HG03460 (cell line): Measurements from ENCODE around the gene LINGO4.

ENCODE experiments used
- ATAC-seq: cut with Tn5 transposase; IDR thresholded peaks from one replicate; pipeline ENCODE4 v1.9.1; 2021; ENCODE audit not compliant: unreplicated experiment

The LINGO4 gene

GRCh38 chr1:151814971-151815545 is 9.8 kb upstream of the LINGO4 start:
- no peak for ATAC-seq

- no peak for ATAC-seq
These were observed 9.2 kb upstream of the LINGO4 start for GRCh38 chr1:151814426-151814825.

- ATAC-seq, result no peak
These were observed 8.2 kb upstream of the LINGO4 start for GRCh38 chr1:151813271-151813977.

GRCh38 chr1:151811181-151811580 is 6.0 kb upstream of the LINGO4 start:
- ATAC-seq, result no peak

GRCh38 chr1:151809985-151810556 is 4.9 kb upstream of the LINGO4 start:
- ATAC-seq, result no peak

GRCh38 chr1:151809290-151809984 is 4.2 kb upstream of the LINGO4 start:
- no peak for ATAC-seq

- no peak for ATAC-seq
These were observed 2.5 kb upstream of the LINGO4 start for GRCh38 chr1:151807766-151808165.

GRCh38 chr1:151807131-151807530 is 1.9 kb upstream of the LINGO4 start:
- no peak for ATAC-seq

- ATAC-seq, result no peak
These were observed 951 bp upstream of the LINGO4 start for GRCh38 chr1:151806170-151806569.

- ATAC-seq, result no peak
These were observed 1.3 kb downstream of the LINGO4 start for GRCh38 chr1:151803915-151804314.

- no peak for ATAC-seq
These were observed 2.1 kb downstream of the LINGO4 start for GRCh38 chr1:151803164-151803563.

GRCh38 chr1:151802372-151802771 is 2.8 kb downstream of the LINGO4 start:
- ATAC-seq, result no peak

- ATAC-seq, result no peak
These were observed 3.4 kb downstream of the LINGO4 start for GRCh38 chr1:151801846-151802245.

GRCh38 chr1:151801310-151801820 is 3.9 kb downstream of the LINGO4 start:
- no peak for ATAC-seq

GRCh38 chr1:151800830-151801229 is 4.4 kb downstream of the LINGO4 start:
- ATAC-seq, result no peak

GRCh38 chr1:151799179-151800022 is 5.8 kb downstream of the LINGO4 start:
- ATAC-seq, result no peak

GRCh38 chr1:151798571-151798970 is 6.6 kb downstream of the LINGO4 start:
- ATAC-seq, result no peak

GRCh38 chr1:151790940-151791651 is 14.1 kb downstream of the LINGO4 start:
- no peak for ATAC-seq

- peak; percentile 95 for ATAC-seq
These were observed 14.9 kb downstream of the LINGO4 start, which contains the start of gene TDRKH for GRCh38 chr1:151790071-151790939. Gene TDRKH (minus strand): TSS chr1:151790500. CDS start chr1:151783022, 7,478 bp downstream.
